Panc1 (cell line): Measurements from ENCODE around the gene UTS2R. TPM values are rescaled to one million over a fixed set of nuclear protein-coding genes. Genes with fewer than 3 reads are reported as not detected.
"Not testable (repeated sequence)": the region's sequence is repeated elsewhere in the genome, so short reads cannot be mapped to it uniquely, and the experiment has no call there.

ENCODE experiments used
- ATAC-seq: fragments of 200-7000 bp; cut with Tn5 transposase; 2 replicates; pipeline ENCODE4 v1.9.1; 2020; ENCODE audit warnings: mild to moderate bottlenecking, moderate library complexity
- BruUV-seq: library from RNA; stranded (reverse); fragments of 400-500 nt; replicated peaks from 2 replicates; lab custom pipeline; 2021; lab: Mats Ljungman, UMichigan
- CTCF ChIA-PET: fragments of 300-600 bp; sonication (Branson Sonifier 250); formaldehyde crosslinking; loops from one replicate; lab custom pipeline; 2022; ENCODE audit warnings: antibody characterized with exemption; lab: Charles Lee
- POLR2A ChIA-PET: fragments of 300-600 bp; sonication (Branson Sonifier 250); formaldehyde crosslinking; loops from one replicate; lab custom pipeline; 2022; ENCODE audit warnings: antibody characterized with exemption; lab: Charles Lee
- DNase-seq: peaks from one replicate; pipeline ENCODE4 v3.0.0-alpha.2; 2010; ENCODE audit warnings: low read depth, low spot score
- H3K27ac ChIP-seq: 2 replicates; pipeline ENCODE4 v1.5.1; 2011; ENCODE audit warnings: mild to moderate bottlenecking, low read length, inconsistent platforms
- H3K27me3 ChIP-seq: fragments of 200-500 bp; sonication (Bioruptor generic); 2 replicates; pipeline ENCODE4 v1.6.0; 2014; ENCODE audit warnings: low read length, inconsistent platforms; ENCODE audit not compliant: control insufficient read depth, insufficient read depth
- H3K36me3 ChIP-seq: fragments of 200-500 bp; sonication (Bioruptor generic); 2 replicates; pipeline ENCODE4 v1.5.1; 2014; ENCODE audit warnings: inconsistent platforms, mild to moderate bottlenecking, low read length, moderate library complexity; ENCODE audit not compliant: control insufficient read depth, insufficient read depth
- H3K4me1 ChIP-seq: 2 replicates; pipeline ENCODE4 v1.5.1; 2011; ENCODE audit warnings: inconsistent platforms, mild to moderate bottlenecking, low read length, moderate library complexity; ENCODE audit not compliant: control insufficient read depth, insufficient read depth
- H3K4me3 ChIP-seq, 2 experiments: 2 replicates each; pipeline ENCODE4 v1.5.1; 2011 to 2012; ENCODE audit warnings: low read depth in 2 of 2, low read length in 2 of 2, mild to moderate bottlenecking in 2 of 2, inconsistent platforms in 1 of 2, moderate library complexity in 1 of 2
- H3K9me3 ChIP-seq: fragments of 200-500 bp; sonication (Bioruptor generic); 2 replicates; pipeline ENCODE4 v1.5.1; 2014; ENCODE audit warnings: low read depth, mild to moderate bottlenecking, inconsistent platforms, low read length, moderate library complexity; ENCODE audit not compliant: control insufficient read depth, insufficient read depth
- CTCF ChIP-seq: fragments of 450-650 bp; IDR thresholded peaks from 2 replicates; pipeline ENCODE4 v1.5.1; 2017; ENCODE audit warnings: mild to moderate bottlenecking
- POLR2AphosphoS5 ChIP-seq: IDR thresholded peaks from 2 replicates; pipeline ENCODE4 v1.6.1; 2012; ENCODE audit warnings: mild to moderate bottlenecking, low read depth, low read length, moderate library complexity
- SIN3A ChIP-seq: IDR thresholded peaks from 2 replicates; pipeline ENCODE4 v1.6.1; 2012; ENCODE audit warnings: low read depth, mild to moderate bottlenecking, low read length, moderate library complexity, borderline replicate concordance; ENCODE audit not compliant: insufficient read depth
- TCF7L2 ChIP-seq: IDR thresholded peaks from 2 replicates; pipeline ENCODE4 v1.6.1; 2011; ENCODE audit warnings: mild to moderate bottlenecking, low read depth, low read length, inconsistent platforms
- in situ Hi-C: cut with HindIII; loops from 2 replicates; pipeline ENCODE4 v1.10.0; 2016; ENCODE audit warnings: low sequenced_read_pairs, low pct_unique_long_range_greater_than_20kb
- intact Hi-C: fragments of 100-400 bp; cut with micrococcal nuclease; formaldehyde crosslinking; loops from one replicate; pipeline ENCODE4 v1.10.0; 2022; ENCODE audit not compliant: unreplicated experiment
- total RNA-seq: library from RNA; stranded (reverse); gene quantifications from one replicate; pipeline ENCODE4 v1.2.1, GENCODE V29; 2021; ENCODE audit not compliant: unreplicated experiment
- TF ChIP-seq, protein P1 (sequence below), 2 experiments: IDR thresholded peaks; 2 replicates each; pipeline ENCODE4 v1.6.1; 2011 to 2012; ENCODE audit warnings: low read depth in 2 of 2, control low read depth in 1 of 2, low read length in 1 of 2, mild to moderate bottlenecking in 1 of 2, moderate library complexity in 1 of 2; ENCODE audit not compliant: insufficient read depth in 1 of 2

Gene UTS2R
- total RNA-seq, 1 experiment from 2014 or later = 0.39 TPM

- no peaks in the 10 kb centered on the region for H3K27me3 ChIP-seq
- intact Hi-C loops (no loop called here), in situ Hi-C loops (no loop called here)
- no peak for ATAC-seq
- no peak for DNase-seq
- no TSS peak for BruUV-seq
- ChIA-PET CTCF (no interaction called here), POLR2A (no interaction called here)
- TF ChIP-seq TCF7L2 (no peak), POLR2AphosphoS5 (no peak), SIN3A (no peak), CTCF (no peak)
- TF ChIP-seq, protein P1, sequence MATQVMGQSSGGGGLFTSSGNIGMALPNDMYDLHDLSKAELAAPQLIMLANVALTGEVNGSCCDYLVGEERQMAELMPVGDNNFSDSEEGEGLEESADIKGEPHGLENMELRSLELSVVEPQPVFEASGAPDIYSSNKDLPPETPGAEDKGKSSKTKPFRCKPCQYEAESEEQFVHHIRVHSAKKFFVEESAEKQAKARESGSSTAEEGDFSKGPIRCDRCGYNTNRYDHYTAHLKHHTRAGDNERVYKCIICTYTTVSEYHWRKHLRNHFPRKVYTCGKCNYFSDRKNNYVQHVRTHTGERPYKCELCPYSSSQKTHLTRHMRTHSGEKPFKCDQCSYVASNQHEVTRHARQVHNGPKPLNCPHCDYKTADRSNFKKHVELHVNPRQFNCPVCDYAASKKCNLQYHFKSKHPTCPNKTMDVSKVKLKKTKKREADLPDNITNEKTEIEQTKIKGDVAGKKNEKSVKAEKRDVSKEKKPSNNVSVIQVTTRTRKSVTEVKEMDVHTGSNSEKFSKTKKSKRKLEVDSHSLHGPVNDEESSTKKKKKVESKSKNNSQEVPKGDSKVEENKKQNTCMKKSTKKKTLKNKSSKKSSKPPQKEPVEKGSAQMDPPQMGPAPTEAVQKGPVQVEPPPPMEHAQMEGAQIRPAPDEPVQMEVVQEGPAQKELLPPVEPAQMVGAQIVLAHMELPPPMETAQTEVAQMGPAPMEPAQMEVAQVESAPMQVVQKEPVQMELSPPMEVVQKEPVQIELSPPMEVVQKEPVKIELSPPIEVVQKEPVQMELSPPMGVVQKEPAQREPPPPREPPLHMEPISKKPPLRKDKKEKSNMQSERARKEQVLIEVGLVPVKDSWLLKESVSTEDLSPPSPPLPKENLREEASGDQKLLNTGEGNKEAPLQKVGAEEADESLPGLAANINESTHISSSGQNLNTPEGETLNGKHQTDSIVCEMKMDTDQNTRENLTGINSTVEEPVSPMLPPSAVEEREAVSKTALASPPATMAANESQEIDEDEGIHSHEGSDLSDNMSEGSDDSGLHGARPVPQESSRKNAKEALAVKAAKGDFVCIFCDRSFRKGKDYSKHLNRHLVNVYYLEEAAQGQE (IDR thresholded peaks at IDR 0.05; ENCODE audit: insufficient read depth in 1 of 2, low read depth in 2 of 2, low read length in 1 of 2) = no peak
- no peak overlapping the region for H3K27ac ChIP-seq
- H3K36me3 ChIP-seq = no peaks in the 10 kb centered on the region
- no peaks in the 10 kb centered on the region for H3K4me1 ChIP-seq
- H3K4me3 ChIP-seq = no peak overlapping the region
- no peaks in the 10 kb centered on the region for H3K9me3 ChIP-seq
These were observed 3.9 kb downstream of the UTS2R start for GRCh38 chr17:82375359-82376041.

GRCh38 chr17:82376042-82376730 lies 4.6 kb downstream of the UTS2R start:
- POLR2A ChIA-PET = no interaction called here
- CTCF ChIA-PET = no interaction called here
- TF ChIP-seq SIN3A = no peak
- TF ChIP-seq TCF7L2 = no peak
- TF ChIP-seq, protein P1 (IDR thresholded peaks at IDR 0.05; ENCODE audit: insufficient read depth in 1 of 2, low read depth in 2 of 2, low read length in 1 of 2) = no peak
- no peak for TF ChIP-seq POLR2AphosphoS5
- no peak for TF ChIP-seq CTCF
- ATAC-seq (peak; percentile 16; the same call in 1 of the 2 replicates), DNase-seq (no peak)
- intact Hi-C loops = no loop called here
- no peak overlapping the region for H3K27ac ChIP-seq
- no peak overlapping the region for H3K4me3 ChIP-seq
- in situ Hi-C loops = no loop called here
- no TSS peak for BruUV-seq
- H3K9me3 ChIP-seq = no peaks in the 10 kb centered on the region
- no peaks in the 10 kb centered on the region for H3K36me3 ChIP-seq
- no peaks in the 10 kb centered on the region for H3K27me3 ChIP-seq
- peaks cover 4% of the 10 kb centered on the region for H3K4me1 ChIP-seq

DNA sequence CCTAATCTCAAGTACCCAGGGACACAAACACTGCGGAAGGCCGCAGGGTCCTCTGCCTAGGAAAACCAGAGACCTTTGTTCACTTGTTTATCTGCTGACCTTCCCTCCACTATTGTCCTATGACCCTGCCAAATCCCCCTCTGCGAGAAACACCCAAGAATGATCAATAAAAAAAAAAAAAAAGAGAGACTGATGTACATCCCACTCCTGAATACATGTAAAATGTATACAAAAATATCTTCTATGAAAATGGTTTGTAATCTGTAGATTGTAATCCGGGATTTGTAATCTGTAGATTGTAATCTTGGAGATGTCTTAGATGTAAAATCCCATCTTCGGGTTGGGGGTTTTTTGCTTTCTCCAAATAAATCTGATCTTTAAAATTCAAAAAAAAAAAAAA lies 5.7 kb downstream of the UTS2R start:
- H3K9me3 ChIP-seq, H3K27me3 ChIP-seq, DNase-seq, ATAC-seq, H3K4me1 ChIP-seq, in situ Hi-C loops, H3K4me3 ChIP-seq, CTCF ChIA-PET, intact Hi-C loops, BruUV-seq, H3K27ac ChIP-seq, H3K36me3 ChIP-seq: not testable (repeated sequence)
- POLR2A ChIA-PET = interaction anchor here (0.6 to 0.7 kb wide), 2 partner anchors 14 kb away, joined by 5 to 7 read pairs; no protein-coding TSS in a partner anchor
